Measurements from ENCODE around the gene UGT1A7. TPM values are rescaled to one million over a fixed set of nuclear protein-coding genes. Genes with fewer than 3 reads are reported as not detected.
"Not testable (repeated sequence)": the region's sequence is repeated elsewhere in the genome, so short reads cannot be mapped to it uniquely, and the experiment has no call there.

The UGT1A7 gene
- total RNA-seq, 2 experiments from 2014 or later = not detected

DNA sequence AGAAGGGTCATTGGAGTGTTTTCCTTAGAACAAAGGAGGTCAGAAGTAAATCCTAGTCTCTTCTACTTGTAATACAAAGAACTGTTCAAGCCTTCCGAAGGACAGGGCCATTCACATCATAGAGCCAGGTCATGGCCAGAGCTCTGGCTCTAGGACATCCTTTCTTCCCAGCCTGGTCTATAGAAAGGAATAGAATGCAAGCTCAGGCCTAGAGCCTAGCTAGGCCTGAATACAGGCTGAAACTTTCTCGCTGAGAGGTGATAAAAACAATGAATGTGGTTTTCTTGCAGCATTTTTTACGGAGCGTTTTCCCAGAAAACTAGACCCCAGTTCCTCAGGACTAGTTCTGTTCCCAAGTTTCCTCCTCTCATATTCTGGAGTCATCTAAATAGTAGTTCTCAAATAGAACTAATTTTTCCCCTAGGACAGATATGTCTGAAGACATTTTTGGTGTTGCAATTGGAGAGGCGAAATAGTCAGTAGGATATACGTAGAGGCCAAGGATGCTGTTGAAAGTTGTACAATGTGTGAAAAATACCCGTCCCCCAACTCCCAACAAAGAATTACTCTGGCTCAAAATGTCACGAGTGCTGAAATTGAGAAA lies 17.8 kb downstream of the UGT1A7 start:
- ATAC-seq (ENCODE audit: poor library complexity) = no peak
- no peak overlapping the region for H3K27ac Mint-ChIP-seq
- no peaks in the 10 kb centered on the region for H3K36me3 Mint-ChIP-seq (ENCODE audit: low read depth)
- TF ChIP-seq, protein P1, sequence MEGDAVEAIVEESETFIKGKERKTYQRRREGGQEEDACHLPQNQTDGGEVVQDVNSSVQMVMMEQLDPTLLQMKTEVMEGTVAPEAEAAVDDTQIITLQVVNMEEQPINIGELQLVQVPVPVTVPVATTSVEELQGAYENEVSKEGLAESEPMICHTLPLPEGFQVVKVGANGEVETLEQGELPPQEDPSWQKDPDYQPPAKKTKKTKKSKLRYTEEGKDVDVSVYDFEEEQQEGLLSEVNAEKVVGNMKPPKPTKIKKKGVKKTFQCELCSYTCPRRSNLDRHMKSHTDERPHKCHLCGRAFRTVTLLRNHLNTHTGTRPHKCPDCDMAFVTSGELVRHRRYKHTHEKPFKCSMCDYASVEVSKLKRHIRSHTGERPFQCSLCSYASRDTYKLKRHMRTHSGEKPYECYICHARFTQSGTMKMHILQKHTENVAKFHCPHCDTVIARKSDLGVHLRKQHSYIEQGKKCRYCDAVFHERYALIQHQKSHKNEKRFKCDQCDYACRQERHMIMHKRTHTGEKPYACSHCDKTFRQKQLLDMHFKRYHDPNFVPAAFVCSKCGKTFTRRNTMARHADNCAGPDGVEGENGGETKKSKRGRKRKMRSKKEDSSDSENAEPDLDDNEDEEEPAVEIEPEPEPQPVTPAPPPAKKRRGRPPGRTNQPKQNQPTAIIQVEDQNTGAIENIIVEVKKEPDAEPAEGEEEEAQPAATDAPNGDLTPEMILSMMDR (IDR thresholded peaks at IDR 0.05) = no peak
- no peaks in the 10 kb centered on the region for H3K4me1 Mint-ChIP-seq (ENCODE audit: low read depth)
- DNase-seq = no peak
- no peaks in the 10 kb centered on the region for H3K36me3 ChIP-seq (ENCODE audit: insufficient read depth, low read length)
- peaks cover 3 to 4% of the 10 kb centered on the region in 2 experiments for H3K9me3 ChIP-seq (ENCODE audit: control insufficient read depth in 1 of 2, insufficient read depth in 1 of 2, low read length in 2 of 2)
- H3K9me3 Mint-ChIP-seq = peaks cover 3% of the 10 kb centered on the region
- intact Hi-C loops (cut with DNase I, micrococcal nuclease) = no loop called here
- no peak overlapping the region for H3K4me3 Mint-ChIP-seq
- no peaks in the 10 kb centered on the region for H3K4me1 ChIP-seq (ENCODE audit: insufficient read depth, low read length)
- POLR2A ChIA-PET = no interaction called here
- H3K27me3 Mint-ChIP-seq = peaks cover 8% of the 10 kb centered on the region
- CTCF ChIA-PET = no interaction called here
- H3K27me3 ChIP-seq (ENCODE audit: control insufficient read depth in 1 of 2, insufficient read depth in 2 of 2, low read length in 2 of 2) = peaks cover 0 to 4% of the 10 kb centered on the region in 2 experiments
- H3K27ac ChIP-seq (ENCODE audit: low read depth in 1 of 2, low read length in 2 of 2) = no peak overlapping the region
- H3K4me3 ChIP-seq (ENCODE audit: low read length) = no peak overlapping the region

DNA sequence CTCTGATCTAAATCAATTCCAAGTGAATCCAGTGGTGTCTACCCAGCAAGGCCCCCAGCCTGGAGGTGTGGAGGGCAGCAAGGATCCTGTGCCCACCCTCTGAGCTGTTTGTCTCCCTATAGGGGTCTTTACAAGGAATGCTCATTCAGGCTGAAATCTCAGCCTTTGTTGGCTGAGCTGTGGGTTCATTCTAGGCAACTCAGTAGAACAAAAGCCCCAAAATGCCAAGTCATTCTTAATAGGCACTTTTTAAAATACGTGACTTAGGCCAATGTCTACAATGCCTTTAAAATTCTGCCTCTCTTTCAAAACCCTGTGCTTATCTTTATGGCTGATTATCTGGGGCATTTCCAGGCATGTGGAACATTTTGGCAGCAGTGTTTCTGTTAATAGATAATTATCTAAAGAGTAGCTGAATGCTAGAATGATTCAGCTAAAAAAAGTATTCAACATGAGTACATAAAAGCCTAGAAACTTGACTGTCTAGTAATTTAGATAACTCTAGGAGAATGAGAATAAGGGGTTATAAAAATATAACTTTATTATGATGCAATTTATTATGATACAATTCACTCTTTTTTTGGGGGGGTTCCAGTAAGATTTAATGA lies 18.4 kb downstream of the UGT1A7 start:
- DNase-seq = no peak
- H3K9me3 ChIP-seq (ENCODE audit: control insufficient read depth in 1 of 2, insufficient read depth in 1 of 2, low read length in 2 of 2) = peaks cover 3 to 4% of the 10 kb centered on the region in 2 experiments
- H3K4me3 Mint-ChIP-seq = no peak overlapping the region
- H3K36me3 ChIP-seq (ENCODE audit: insufficient read depth, low read length) = no peaks in the 10 kb centered on the region
- ChIA-PET POLR2A (no interaction called here), CTCF (no interaction called here)
- no peaks in the 10 kb centered on the region for H3K4me1 Mint-ChIP-seq (ENCODE audit: low read depth)
- peaks cover 13% of the 10 kb centered on the region for H3K27me3 Mint-ChIP-seq
- intact Hi-C loops (cut with DNase I, micrococcal nuclease) = no loop called here
- no peak for ATAC-seq (ENCODE audit: poor library complexity)
- no peaks in the 10 kb centered on the region for H3K4me1 ChIP-seq (ENCODE audit: insufficient read depth, low read length)
- TF ChIP-seq, protein P1 (IDR thresholded peaks at IDR 0.05) = no peak
- H3K4me3 ChIP-seq (ENCODE audit: low read length) = no peak overlapping the region
- no peaks in the 10 kb centered on the region for H3K36me3 Mint-ChIP-seq (ENCODE audit: low read depth)
- no peak overlapping the region for H3K27ac ChIP-seq (ENCODE audit: low read depth in 1 of 2, low read length in 2 of 2)
- H3K27me3 ChIP-seq (ENCODE audit: control insufficient read depth in 1 of 2, insufficient read depth in 2 of 2, low read length in 2 of 2) = peaks cover 0 to 4% of the 10 kb centered on the region in 2 experiments
- no peak overlapping the region for H3K27ac Mint-ChIP-seq
- peaks cover 3% of the 10 kb centered on the region for H3K9me3 Mint-ChIP-seq

DNA sequence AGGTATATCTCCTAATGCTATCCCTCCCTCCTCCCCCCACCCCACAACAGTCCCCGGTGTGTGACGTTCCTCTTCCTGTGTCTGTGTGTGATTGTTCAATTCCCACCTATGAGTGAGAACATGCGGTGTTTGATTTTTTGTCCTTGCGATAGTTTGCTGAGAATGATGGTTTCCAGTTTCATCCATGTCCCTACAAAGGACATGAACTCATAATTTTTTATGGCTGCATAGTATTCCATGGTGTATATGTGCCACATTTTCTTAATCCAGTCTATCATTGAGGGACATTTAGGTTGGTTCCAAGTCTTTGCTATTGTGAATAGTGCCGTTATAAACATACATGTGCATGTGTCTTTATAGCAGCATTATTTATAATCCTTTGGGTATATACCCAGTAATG lies 19.1 kb downstream of the UGT1A7 start:
- H3K36me3 Mint-ChIP-seq (ENCODE audit: low read depth); H3K4me1 Mint-ChIP-seq (ENCODE audit: low read depth); H3K36me3 ChIP-seq (ENCODE audit: insufficient read depth, low read length); H3K27ac Mint-ChIP-seq; H3K4me3 ChIP-seq (ENCODE audit: low read length); H3K4me3 Mint-ChIP-seq; H3K4me1 ChIP-seq (ENCODE audit: insufficient read depth, low read length); POLR2A ChIA-PET; intact Hi-C loops (cut with DNase I, micrococcal nuclease); ATAC-seq (ENCODE audit: poor library complexity); H3K9me3 Mint-ChIP-seq; H3K9me3 ChIP-seq (ENCODE audit: control insufficient read depth in 1 of 2, insufficient read depth in 1 of 2, low read length in 2 of 2); H3K27me3 ChIP-seq (ENCODE audit: control insufficient read depth in 1 of 2, insufficient read depth in 2 of 2, low read length in 2 of 2); H3K27ac ChIP-seq (ENCODE audit: low read depth in 1 of 2, low read length in 2 of 2); CTCF ChIA-PET; DNase-seq: not testable (repeated sequence)
- H3K27me3 Mint-ChIP-seq = peaks cover 17% of the 10 kb centered on the region

DNA sequence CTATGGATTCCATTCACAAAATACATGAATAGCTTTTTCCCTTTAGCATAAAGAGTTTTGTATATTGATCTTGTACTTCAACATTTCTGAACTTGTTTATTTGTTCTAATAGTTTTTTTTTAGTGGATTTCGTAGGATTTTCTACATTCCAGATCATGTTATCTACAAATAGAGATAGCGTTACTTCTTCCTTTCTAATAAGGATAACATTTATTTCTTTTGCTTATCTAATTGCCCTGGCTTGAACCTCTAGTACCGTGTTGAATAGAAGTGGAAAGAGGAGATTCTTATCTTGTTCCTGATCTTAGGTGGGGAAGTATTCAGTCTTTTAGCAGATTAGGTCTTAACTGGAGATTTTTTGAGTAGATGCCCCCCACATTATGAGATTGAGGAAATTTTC lies 20.5 kb downstream of the UGT1A7 start:
- Histone ChIP-seq H3K27ac (ENCODE audit: low read depth in 1 of 2, low read length in 2 of 2) (no peak overlapping the region), H3K27me3 (ENCODE audit: control insufficient read depth in 1 of 2, insufficient read depth in 2 of 2, low read length in 2 of 2) (peaks cover 0 to 4% of the 10 kb centered on the region in 2 experiments), H3K4me3 (ENCODE audit: low read length) (no peak overlapping the region), H3K36me3 (ENCODE audit: insufficient read depth, low read length) (no peaks in the 10 kb centered on the region), H3K4me1 (ENCODE audit: insufficient read depth, low read length) (no peaks in the 10 kb centered on the region), H3K9me3 (ENCODE audit: control insufficient read depth in 1 of 2, insufficient read depth in 1 of 2, low read length in 2 of 2) (peaks cover 3 to 4% of the 10 kb centered on the region in 2 experiments)
- Mint-ChIP-seq H3K9me3 (peaks cover 3% of the 10 kb centered on the region), H3K27me3 (peaks cover 20% of the 10 kb centered on the region), H3K4me1 (ENCODE audit: low read depth) (no peaks in the 10 kb centered on the region), H3K36me3 (ENCODE audit: low read depth) (no peaks in the 10 kb centered on the region), H3K27ac (no peak overlapping the region), H3K4me3 (no peak overlapping the region)
- ChIA-PET POLR2A (no interaction called here), CTCF (no interaction called here)
- no peak for DNase-seq
- no peak for ATAC-seq (ENCODE audit: poor library complexity)
- TF ChIP-seq, protein P1 (IDR thresholded peaks at IDR 0.05) = no peak
- intact Hi-C loops (cut with DNase I, micrococcal nuclease) = no loop called here
